GM18520 (cell line): ENCODE results near the gene CDK14.
A peak's percentile ranks its signal among the peaks of the same experiment; 100 is the strongest.

Source experiments
- ATAC-seq: cut with Tn5 transposase; IDR thresholded peaks from one replicate; pipeline ENCODE4 v1.9.1; 2021; ENCODE audit not compliant: unreplicated experiment

Gene CDK14

DNA sequence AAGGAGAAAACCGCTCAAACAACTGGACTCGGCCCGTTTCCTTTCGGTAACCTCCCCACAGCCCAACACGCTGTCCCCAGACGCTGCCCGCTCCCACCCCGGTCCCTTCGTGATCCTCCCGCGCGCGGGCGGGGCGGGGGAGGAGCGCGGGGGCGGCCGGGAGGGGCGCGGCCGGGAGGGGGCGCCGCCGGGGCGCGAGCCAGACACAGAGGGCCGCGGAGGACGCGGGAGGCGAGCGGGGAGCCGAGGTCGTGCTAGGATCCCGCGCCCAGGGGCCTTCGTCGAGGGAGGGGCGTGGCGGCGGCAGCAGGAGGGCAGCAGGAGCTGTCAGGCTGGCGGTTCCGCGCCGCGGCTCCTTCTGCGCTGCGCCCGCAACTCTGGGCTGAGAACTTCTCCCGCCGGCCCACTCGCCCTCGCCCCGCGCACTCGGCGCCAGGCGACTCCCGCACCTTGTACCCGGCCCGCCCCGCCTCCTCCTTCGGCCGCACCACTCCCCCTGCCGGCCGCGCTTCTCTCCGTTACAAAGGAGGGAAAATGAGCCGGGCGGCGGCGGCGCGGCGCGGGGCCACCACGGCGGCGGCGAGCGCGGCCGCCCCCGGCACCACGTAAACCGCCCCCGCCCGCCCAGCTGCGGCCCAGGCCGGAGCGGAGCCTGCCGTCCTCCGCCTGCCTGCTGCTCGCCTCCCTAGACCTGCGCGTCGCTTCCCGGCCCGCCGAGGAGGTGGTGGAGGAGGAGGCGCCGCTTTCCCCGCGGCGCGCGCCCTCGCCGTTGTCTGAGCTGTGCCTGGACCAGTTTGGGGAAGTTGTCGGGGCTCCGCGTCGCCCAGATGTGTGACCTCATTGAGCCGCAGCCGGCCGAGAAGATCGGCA, at the start of gene CDK14:
Gene CDK14, plus strand, starts transcription at position 521 of the 870 bp plus-strand sequence. Its CDS starts 307 bp downstream, at position 828.
- peak; percentile 33 for ATAC-seq

DNA sequence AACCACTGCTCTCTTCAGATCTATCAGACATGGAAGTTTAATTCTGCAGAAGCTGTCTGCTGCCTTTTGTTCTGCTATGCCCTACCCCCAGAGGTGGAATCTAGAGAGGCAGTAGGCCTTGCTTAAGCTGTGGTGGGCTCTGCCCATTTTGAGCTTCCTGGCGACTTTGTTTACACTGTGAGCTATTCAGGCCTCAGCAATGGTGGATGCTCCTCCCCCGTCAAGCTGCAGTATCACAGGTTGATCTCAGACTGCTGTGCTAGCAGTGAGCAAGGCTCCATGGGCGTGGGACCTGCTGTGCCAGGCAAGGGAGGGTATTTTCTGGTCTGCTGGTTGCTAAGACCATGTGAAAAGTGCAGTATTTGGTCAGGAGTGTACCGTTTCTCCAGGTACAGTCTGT, 45.1 kb upstream of the CDK14 start:
- ATAC-seq = no peak

DNA sequence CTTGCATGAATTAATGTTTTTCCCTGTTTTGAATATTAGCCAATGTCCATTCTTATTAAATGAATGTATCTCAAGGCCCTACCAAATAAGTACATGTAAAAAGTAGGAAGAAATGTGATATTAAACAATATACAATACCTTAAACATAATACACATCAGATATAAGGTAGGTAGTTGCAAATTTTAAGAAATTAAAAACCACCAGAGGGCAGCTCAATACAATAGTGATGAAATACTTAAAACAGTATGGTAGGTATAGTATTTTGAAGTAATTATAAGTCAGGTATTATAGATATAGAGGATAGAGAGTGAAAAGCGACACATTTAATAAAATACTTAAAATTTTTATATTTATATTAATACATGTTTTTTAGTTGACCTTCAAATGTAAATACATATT, 43.6 kb upstream of the CDK14 start:
- ATAC-seq = no peak

DNA sequence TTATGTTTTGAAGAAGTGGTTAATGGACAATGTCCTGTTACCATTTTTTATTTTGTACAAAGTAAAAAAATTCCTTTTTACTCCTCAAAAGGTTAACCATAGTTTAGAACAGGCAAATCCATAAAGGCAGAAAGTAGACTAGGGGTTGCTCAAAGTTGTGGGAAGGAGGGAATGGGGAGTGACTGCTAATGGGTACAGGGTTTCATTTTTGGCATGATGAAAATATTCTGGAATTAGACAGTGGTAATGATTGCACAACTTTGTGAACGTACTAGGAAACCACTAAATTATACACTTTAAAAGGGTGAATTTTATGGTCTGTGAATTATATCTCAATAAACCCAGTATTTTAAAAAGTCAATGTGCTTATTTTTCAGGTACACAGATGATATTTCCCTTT, 35.4 kb upstream of the CDK14 start:
- ATAC-seq = no peak

DNA sequence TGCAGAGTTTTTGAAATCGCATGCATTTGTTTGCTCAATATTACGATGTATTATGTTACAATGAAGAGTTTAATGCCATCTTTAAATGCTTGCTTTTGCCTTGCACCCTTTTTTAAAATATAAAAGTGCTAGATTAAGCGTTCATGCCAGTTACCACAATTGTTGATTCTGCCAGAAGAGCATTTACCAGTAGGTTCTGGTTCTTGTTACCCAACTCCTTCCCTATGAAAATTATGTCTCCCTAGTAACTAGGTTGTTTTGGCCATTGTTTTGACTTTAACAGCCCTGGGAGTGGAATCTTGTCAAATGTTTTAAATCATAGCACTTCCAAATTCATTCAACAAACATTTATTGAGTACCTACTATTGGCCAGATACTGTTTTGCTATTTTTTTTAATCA, 32.8 kb upstream of the CDK14 start:
- no peak for ATAC-seq

DNA sequence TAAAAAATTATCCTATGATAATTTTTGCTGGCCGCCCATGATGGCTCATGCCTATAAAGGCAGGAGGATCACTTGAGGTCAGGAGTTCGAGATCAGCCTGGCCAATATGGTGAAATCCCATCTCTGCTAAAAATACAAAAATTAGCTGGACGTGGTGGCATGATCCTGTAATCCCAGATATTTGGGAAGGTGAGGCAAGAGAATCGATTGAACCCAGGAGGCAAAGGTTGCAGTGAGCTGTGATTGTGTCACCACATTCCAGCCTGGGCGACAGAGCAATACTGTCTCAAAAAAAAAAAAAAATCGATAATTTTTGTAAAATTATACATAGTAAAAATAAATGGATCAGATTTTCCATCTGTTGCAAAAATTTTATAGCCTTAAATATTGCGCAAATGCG, 31.7 kb upstream of the CDK14 start:
- ATAC-seq = no peak

DNA sequence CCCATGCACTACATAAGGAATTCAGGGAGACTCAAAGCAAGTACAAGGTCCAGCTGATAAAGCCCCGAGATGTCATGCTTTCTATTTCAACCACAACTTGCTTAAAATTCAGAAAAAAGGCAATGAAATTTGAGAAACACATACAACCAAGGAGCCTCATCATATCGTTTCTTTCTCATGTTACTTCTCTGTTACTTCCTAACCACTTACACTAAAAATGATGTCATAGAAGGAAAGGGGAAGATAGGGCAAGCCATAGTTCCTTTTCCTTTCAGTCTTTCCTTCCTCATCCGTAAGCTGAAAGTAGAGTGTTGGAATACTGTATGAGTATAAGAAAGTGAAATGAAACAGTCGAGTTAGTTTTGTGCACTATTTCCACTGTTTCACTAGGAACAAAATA, 27.9 kb upstream of the CDK14 start:
- ATAC-seq = no peak

DNA sequence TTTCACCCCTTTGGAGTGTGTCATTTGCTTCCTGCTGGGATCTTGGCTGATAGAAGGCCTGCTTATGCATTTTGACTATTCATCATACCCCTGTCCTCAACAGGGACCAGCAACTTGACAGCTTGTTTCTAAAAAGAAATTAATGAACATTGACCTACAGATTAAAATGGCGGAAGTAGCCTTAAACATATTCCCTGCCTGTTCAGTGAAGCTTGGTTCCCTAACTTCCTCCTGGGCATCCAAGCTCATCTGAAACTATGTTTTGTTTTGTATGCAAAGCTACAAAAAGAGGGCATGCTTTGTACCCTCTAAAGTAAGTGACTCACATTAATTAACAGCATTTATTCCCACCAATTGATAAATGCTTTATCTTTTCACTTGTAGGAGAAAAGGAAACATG, 26.8 kb upstream of the CDK14 start:
- ATAC-seq = no peak

DNA sequence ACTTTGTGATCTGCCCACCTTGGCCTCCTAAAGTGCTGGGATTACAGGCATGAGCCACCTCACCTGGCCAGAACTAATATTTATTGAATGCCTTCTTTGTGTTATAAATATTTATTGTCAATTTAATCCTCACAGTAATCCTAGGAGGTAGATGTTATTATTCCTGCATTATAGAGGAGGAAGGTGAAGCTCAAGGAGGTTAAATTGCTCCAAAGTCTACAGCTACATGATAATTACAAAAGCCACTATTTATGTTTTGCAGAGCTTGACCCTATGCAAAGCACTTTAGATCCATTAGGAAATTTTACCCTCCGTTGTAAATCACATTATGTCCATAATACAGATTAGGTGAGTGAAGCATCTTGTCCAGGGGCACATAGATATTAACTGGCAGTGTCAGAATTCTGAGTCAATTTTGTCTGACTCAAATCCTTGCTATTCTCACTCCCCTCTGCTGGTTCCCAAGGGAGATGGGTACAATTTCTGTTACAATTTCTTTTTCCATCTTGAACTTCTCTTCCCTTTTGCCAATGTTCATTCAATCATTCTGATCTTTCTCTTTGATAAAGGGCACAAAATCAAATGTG, 25.7 kb upstream of the CDK14 start:
- no peak for ATAC-seq

DNA sequence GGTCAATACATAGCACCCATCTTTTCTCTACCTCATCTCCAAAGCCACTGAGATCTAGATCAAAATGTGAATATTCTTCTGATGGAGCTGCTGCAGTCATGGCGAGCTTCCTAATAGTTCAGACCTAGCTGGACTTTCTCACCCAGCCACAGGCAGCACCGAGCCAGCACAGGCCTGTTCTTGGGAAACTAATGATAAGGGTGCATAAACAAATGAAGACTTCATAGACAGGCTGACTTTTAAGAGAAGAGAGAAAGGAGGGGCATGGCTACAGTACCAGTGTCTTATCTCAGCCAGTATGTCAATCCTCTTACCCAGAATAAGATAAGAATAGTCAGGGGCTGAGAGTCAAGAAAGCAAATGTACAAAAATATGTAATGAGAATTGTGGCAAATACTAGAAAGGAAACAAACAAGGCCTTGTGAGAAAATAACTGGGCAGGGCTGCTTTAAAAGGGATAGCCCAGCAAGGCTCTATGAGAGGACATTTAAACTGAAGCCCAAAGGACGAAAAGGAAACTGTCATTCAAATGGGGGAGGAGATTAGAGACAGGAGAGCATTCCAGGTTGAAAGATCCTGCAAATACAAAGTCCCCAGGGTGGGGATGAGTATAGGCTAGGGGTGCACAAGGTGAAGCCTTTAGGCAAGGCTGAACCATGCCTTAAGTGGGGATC, 21.8 kb upstream of the CDK14 start:
- no peak for ATAC-seq

DNA sequence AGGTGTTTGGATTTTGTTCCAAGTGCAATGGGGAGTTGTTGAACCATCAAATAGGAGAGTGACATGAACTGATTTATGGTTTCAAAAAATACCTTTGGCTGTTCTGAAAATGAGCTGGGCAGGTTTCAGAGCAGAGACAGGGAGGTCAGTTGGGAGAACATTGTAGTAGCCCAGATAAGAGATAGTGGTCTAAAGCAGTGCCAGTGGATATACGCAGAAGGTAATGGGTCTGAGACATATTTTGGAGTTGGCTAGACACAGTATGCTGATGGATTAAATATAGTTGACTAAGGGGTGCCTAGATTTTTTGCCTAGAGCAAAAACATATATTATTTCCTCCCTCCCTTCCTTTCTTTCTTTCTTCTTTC, 21.3 kb upstream of the CDK14 start:
- no peak for ATAC-seq

DNA sequence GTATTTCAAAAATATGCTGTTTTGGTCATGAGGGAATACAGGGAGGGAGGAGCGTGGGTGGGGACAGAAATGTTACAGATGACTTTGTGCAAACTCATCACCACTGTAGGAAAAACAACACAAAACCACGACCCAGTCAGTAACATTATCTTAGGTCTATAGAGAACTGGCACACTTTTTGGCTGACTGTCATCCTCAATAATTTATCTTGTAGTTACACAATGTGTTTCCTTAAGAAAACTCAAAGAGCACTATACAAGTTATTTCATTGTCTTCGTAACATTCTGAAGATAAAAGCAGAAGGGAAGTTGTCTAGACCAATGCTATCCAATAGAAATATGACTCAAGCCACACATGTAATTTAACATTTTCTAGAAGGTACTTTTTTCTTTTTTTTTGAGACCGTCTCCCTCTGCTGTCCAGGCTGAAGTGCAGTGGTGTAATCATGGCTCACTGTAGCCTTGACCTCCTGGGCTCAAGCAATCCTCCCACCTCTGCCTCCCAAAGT, 16.9 kb upstream of the CDK14 start:
- ATAC-seq = no peak

DNA sequence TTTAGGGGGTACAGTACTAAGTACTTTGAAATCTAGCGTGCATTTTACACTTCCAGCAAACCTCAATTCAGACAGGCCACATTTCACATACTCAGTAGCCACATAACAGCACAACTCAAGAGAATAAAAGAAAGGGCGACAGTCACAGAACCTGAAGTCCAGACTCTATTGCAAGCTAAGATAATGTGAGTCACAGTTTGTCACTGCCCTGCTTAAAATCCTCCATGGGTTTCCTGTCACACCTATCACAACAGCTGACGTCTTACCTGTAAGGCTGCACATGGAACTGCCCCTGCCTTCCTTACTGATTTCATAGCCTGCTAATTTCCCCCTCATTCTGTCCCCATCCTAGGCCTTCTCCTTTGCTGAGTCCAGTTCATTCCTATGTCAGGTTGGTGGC, 16.1 kb upstream of the CDK14 start:
- ATAC-seq = no peak

DNA sequence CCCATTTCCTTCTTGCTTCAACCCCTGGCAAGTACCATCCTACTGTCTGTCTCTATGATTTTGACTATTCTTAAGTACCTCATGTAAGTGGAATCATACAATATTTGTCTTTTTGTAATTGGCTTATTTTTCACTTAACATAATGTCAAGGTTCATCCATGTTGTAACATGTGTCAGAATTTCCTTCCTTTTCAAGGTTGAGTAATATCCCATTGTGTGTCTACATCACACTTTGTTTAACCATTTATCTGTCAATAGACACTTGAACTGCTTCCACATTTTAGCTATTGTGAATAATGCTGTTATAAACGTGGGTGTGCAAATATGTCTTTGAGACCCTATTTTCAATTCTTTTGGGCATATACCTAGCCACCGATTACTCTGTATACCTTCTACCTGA, 14.0 kb upstream of the CDK14 start:
- no peak for ATAC-seq

DNA sequence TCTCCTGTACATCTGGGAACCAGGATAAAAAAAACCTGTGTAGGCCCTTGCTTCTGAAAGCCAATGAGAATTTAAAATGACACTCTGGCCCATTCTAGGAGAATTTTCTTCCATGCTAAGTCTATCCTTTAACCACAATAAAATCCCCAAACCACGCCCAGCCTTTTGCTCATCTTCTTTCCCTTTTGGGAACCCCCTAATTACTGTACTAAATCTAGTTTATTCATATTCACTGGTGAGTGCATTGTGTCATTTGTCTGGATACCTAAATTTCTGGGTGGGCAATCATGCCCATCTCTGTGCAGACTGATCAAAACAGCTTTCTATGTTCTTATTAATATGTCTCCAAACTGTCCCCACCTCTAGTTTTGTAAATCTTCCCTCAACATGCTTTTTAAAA, 11.7 kb upstream of the CDK14 start:
- no peak for ATAC-seq

DNA sequence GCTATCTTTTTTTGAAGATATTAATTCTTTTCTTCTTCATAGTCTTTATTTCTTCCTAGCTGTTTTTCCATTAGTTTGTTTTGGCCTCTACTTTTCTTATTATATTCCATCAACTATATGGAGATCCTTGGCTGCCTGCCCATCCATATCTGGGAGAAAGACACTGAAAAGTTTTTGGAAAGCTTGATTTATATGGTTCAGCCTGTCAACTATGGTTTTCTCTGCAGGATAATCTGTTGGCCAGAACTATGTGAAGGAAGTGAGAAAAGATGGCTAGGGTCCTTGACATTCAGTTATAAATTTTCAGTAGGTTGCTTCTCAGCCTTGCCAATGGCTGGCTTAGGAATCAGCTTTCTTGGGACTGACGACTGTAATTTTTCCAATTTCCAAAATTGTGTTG, 10.0 kb upstream of the CDK14 start:
- no peak for ATAC-seq

DNA sequence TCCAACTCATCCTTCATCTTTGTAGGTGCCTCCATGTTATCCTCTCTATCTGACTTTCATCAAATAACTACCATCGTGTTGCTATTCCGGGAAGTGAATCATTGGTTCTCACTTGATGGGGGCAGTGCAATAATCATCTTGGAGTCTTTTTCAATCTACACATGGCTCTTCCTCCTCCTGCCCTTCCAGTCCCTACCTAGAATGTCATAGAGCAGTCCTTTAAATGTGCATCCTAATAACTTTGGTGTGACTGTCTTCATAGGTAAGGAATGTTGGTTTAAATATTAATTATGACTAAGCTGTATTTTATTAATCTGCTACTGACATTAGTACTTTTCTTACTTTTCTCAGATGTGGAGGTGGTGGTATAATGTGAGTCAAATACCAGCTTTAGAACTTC, 8.4 kb upstream of the CDK14 start:
- ATAC-seq = no peak

DNA sequence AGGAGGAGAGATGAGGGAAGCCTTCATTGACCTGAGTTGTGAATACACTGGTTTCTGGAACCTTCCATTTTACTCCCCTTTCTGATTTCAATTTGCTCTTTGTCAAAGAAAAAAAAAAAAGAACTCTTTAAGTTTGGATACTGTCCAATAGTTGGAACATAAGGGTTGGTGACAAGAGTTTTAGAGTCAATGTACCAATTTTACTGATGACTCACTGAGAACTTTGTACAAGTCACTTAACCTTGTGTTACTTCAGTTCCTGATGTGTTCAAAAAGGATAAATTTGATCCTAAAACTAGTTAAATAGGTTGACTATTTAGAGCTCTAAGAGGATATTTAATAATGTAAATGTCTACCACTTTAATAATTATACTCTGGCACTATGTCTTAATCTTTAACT, 4.1 kb upstream of the CDK14 start:
- no peak for ATAC-seq

DNA sequence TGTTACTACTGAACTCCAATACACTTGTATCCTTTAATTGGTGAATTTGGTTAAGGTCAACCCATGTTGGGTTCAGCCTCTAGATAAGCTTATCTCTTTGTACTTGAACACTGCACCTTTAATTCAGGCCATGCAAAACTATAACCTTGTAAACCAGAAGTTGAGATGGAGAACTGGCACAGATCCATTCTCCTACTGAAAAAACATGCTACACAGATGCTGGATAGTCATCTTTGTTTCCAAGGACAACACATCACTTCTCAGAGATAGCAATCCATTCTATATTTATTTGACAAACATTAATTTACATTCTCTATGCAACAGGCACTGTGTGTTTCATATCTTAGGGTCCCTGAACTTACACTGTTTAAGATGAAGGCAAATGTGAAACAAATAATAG, 2.9 kb upstream of the CDK14 start:
- ATAC-seq = no peak

DNA sequence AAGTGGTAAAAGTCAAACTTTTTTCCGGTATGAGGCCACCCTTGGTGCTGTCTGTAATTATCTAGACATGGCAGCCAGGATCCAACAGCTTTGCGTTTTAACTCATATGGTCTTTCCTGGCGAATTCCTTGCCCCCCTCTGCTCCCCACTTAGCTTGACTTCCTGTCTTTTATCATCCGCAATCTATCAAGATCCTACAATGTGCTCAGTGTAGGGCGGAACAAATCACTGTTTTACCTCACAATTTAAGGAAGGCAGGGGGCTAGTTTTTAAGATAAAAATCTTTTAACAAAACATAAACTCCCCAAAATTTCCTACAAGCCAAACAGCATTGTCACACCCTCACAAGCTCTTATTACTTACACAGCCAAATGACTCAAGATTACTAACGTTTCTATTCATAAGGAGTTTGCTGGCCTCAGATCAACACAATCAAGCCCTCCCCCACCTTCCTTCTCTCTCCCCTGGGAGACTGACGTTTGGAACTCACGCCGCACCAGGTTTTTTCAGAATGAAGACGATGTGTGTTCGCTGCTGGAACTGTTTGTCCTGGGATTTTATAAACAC, 1.3 kb upstream of the CDK14 start:
- ATAC-seq = no peak

DNA sequence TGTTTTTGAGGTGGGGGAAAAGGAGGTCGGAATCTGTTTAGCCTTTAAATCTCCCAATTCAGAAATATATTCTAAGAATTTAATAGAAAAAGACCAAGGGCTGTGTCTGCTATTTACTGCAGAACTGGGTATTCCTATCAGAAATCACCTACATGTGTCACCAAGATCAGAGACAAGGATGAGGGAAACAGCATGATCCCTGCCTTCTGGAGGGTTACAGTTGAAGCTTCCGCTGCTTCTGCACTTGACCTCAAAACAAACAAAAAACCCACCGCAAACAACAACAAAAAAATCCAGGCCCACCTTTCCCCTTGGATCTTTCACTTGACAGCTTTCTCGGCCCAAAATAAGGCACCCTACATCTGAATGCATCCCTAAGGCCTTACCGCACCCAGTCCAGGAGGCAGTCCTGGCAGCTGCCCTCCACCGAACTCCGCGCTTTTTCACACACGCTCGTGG, 750 bp upstream of the CDK14 start:
- no peak for ATAC-seq
